Smooth muscle cell (in vitro differentiated cells): ENCODE results near the gene E2F2. TPM values are rescaled to one million over a fixed set of nuclear protein-coding genes. Genes with fewer than 3 reads are reported as not detected.

Experiments used
- DNase-seq: peaks from one replicate; lab custom pipeline; 2025; ENCODE audit not compliant: unreplicated experiment; lab: John Stamatoyannopoulos, UW
- H2AFZ ChIP-seq: fragments of 200-600 bp; sonication (generic); 2 replicates; pipeline ENCODE4 v1.6.0; 2016; ENCODE audit warnings: antibody characterized with exemption, low read depth, mild to moderate bottlenecking
- H3F3A ChIP-seq: fragments of 200-600 bp; sonication (generic); 2 replicates; pipeline ENCODE4 v1.6.0; 2017; ENCODE audit warnings: antibody characterized with exemption, low read depth
- H3K27ac ChIP-seq: fragments of 200-600 bp; sonication (generic); 2 replicates; pipeline ENCODE4 v1.5.1; 2016; ENCODE audit warnings: low read depth, mild to moderate bottlenecking
- H3K27me3 ChIP-seq: fragments of 200-600 bp; sonication (generic); 2 replicates; pipeline ENCODE4 v1.6.1; 2016; ENCODE audit warnings: low read depth, mild to moderate bottlenecking
- H3K36me3 ChIP-seq: fragments of 200-600 bp; sonication (generic); 2 replicates; pipeline ENCODE4 v1.5.1; 2016; ENCODE audit warnings: low read depth
- H3K4me1 ChIP-seq: fragments of 200-600 bp; sonication (generic); 2 replicates; pipeline ENCODE4 v1.5.1; 2016; ENCODE audit warnings: low read depth
- H3K4me2 ChIP-seq: fragments of 200-600 bp; sonication (generic); 2 replicates; pipeline ENCODE4 v1.6.0; 2016; ENCODE audit warnings: mild to moderate bottlenecking
- H3K4me3 ChIP-seq: fragments of 200-600 bp; sonication (generic); 2 replicates; pipeline ENCODE4 v1.5.1; 2016; ENCODE audit warnings: mild to moderate bottlenecking
- H3K79me2 ChIP-seq: fragments of 200-600 bp; sonication (generic); 2 replicates; pipeline ENCODE4 v1.6.0; 2016; ENCODE audit warnings: low read depth, mild to moderate bottlenecking
- H3K9ac ChIP-seq: fragments of 200-600 bp; sonication (generic); 2 replicates; pipeline ENCODE4 v1.6.0; 2016; ENCODE audit warnings: low read depth
- H3K9me3 ChIP-seq: fragments of 200-600 bp; sonication (generic); replicated peaks from 2 replicates; pipeline ENCODE4 v1.5.1; 2016; ENCODE audit warnings: low read depth
- H4K20me1 ChIP-seq: fragments of 200-600 bp; sonication (generic); 2 replicates; pipeline ENCODE4 v1.6.0; 2016; ENCODE audit warnings: low read depth
- CTCF ChIP-seq: fragments of 200-600 bp; sonication (generic); IDR thresholded peaks from 2 replicates; pipeline ENCODE4 v1.5.1; 2017; ENCODE audit warnings: borderline replicate concordance, mild to moderate bottlenecking, antibody characterized with exemption; ENCODE audit not compliant: insufficient read depth, poor library complexity, severe bottlenecking
- WGBS: methylation state at CpG from one replicate; pipeline ENCODE4 v1.1.7; 2016; ENCODE audit warnings: low lambda C conversion rate; 5-methylcytosine and 5-hydroxymethylcytosine counted together
- polyA plus RNA-seq: library from polyadenylated mRNA; unstranded; fragments of >200 nt; fragmentation: Nextera tagmentation; extraction: Ambion mirVana; gene quantifications from 2 replicates; pipeline ENCODE4 v1.2.1, GENCODE V29; 2016
- total RNA-seq: library from RNA; depleted of rRNA; stranded (reverse); fragments of >200 nt; gene quantifications from 2 replicates; pipeline ENCODE4 v1.2.3, GENCODE V29; 2014

The E2F2 gene
- total and polyA plus RNA-seq, 2 experiments from 2014 or later = 0.63 to 1.4 TPM

- DNase-seq = no peak
- H3K4me1 ChIP-seq = peaks cover 30% of the 10 kb centered on the region
- no peaks in the 10 kb centered on the region for H3K36me3 ChIP-seq
These were observed 43.3 kb upstream of the E2F2 start for GRCh38 chr1:23574265-23574754.

DNA sequence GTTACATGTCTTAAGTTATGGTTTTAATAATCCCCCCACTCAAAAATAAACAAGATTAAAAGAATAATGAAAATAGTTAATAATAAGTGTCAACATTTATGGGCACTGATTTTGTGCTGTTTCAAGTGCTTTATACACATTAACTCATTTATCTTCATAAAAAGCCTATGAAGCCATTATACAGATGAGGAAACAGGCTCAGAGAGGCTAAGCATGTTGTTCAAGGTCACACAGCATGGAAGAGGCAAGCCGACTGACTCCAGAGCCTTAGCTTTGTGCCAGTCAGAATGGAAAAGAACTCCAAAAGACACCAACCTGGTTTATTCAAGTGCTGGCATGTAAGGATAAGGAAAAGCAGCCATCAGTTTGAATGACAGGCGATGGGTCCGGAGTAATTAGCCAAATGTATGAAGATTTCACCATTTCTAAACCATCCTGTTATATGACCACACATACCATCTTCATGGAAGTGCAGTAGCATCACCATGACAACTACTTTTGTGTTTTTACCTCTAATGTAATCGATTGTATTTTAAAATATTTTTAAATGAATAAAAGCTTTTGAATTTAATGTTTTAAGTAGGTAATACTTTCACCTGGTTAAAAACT, 42.6 kb upstream of the E2F2 start:
- H3K4me1 ChIP-seq = peaks cover 36% of the 10 kb centered on the region
- peaks cover 28% of the 10 kb centered on the region for H3F3A ChIP-seq
- no peak for TF ChIP-seq CTCF

More at GRCh38 chr1:23574265-23574754, 43.3 kb upstream of the E2F2 start:
- no peak overlapping the region for H3K4me3 ChIP-seq
- WGBS = 76% methylated on average over 2 of the region's 2 CpGs
- H3K27me3 ChIP-seq = no peaks in the 10 kb centered on the region
- no peaks in the 10 kb centered on the region for H3K9me3 ChIP-seq
- no peaks in the 10 kb centered on the region for H4K20me1 ChIP-seq
- H3K9ac ChIP-seq = peak overlapping the region; percentile 29
- no peaks in the 10 kb centered on the region for H3K79me2 ChIP-seq
- H2AFZ ChIP-seq = no peak overlapping the region
- peaks cover 35% of the 10 kb centered on the region for H3F3A ChIP-seq
- TF ChIP-seq CTCF = no peak
- no peak overlapping the region for H3K4me2 ChIP-seq
- peak overlapping the region; percentile 95 for H3K27ac ChIP-seq

GRCh38 chr1:23571465-23571864, 40.4 kb upstream of the E2F2 start:
- no peaks in the 10 kb centered on the region for H3K27me3 ChIP-seq
- H3F3A ChIP-seq = peaks cover 15% of the 10 kb centered on the region
- H3K36me3 ChIP-seq = no peaks in the 10 kb centered on the region
- no peaks in the 10 kb centered on the region for H4K20me1 ChIP-seq
- 97% methylated on average over 3 of the region's 3 CpGs for WGBS
- H3K4me2 ChIP-seq = no peak overlapping the region
- no peak for TF ChIP-seq CTCF
- H3K9ac ChIP-seq = no peak overlapping the region
- no peak overlapping the region for H2AFZ ChIP-seq
- no peak for DNase-seq
- peaks cover 28% of the 10 kb centered on the region for H3K4me1 ChIP-seq
- no peak overlapping the region for H3K27ac ChIP-seq
- no peaks in the 10 kb centered on the region for H3K9me3 ChIP-seq
- no peaks in the 10 kb centered on the region for H3K79me2 ChIP-seq
- no peak overlapping the region for H3K4me3 ChIP-seq

More for the DNA sequence above, 42.6 kb upstream of the E2F2 start:
- Histone ChIP-seq H2AFZ (no peak overlapping the region), H3K9ac (peak overlapping the region; percentile 29), H3K36me3 (no peaks in the 10 kb centered on the region), H3K79me2 (no peaks in the 10 kb centered on the region), H3K27me3 (no peaks in the 10 kb centered on the region), H3K4me3 (no peak overlapping the region), H3K4me2 (no peak overlapping the region), H3K9me3 (no peaks in the 10 kb centered on the region), H4K20me1 (no peaks in the 10 kb centered on the region), H3K27ac (peak overlapping the region; percentile 95)
- WGBS = 87% methylated on average over 4 of the region's 4 CpGs
- no peak for DNase-seq

GRCh38 chr1:23570001-23570691, 39.1 kb upstream of the E2F2 start:
- no peak overlapping the region for H3K27ac ChIP-seq
- TF ChIP-seq CTCF = no peak
- H4K20me1 ChIP-seq = no peaks in the 10 kb centered on the region
- H3K79me2 ChIP-seq = no peaks in the 10 kb centered on the region
- no peaks in the 10 kb centered on the region for H3K27me3 ChIP-seq
- no peaks in the 10 kb centered on the region for H3K9me3 ChIP-seq
- no peak overlapping the region for H2AFZ ChIP-seq
- DNase-seq = no peak
- no peak overlapping the region for H3K4me2 ChIP-seq
- H3K4me3 ChIP-seq = no peak overlapping the region
- H3K36me3 ChIP-seq = no peaks in the 10 kb centered on the region
- WGBS = over 99% methylated on average over 4 of the region's 4 CpGs
- no peak overlapping the region for H3K9ac ChIP-seq
- H3K4me1 ChIP-seq = peaks cover 19% of the 10 kb centered on the region
- H3F3A ChIP-seq = peaks cover 17% of the 10 kb centered on the region
